ENCODE measurements around the gene TGFBI.

Gene TGFBI

DNA sequence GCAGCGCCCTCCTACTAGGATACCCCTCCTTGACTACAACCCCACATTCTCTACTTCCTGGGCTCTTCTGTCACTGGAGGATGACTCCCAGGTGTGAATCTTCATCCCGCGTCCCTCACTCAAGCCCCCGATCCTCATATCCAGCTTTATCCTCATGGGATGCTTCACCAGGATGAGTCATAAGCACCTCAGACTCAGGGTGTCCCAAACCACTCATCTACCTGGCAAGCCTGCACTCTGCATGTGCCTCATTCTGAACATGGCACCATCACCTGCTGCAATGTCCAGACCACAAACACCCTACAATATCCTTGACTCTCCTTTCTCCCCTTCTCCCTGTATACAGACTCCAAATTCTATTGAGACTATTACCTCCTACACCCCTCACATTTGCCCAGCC, 1.5 kb upstream of the TGFBI start:
- no peak for TF ChIP-seq SIN3A (IDR thresholded peaks at IDR 0.05; ENCODE audit: borderline replicate concordance, insufficient read depth, low read length)
- TF ChIP-seq, protein P1, sequence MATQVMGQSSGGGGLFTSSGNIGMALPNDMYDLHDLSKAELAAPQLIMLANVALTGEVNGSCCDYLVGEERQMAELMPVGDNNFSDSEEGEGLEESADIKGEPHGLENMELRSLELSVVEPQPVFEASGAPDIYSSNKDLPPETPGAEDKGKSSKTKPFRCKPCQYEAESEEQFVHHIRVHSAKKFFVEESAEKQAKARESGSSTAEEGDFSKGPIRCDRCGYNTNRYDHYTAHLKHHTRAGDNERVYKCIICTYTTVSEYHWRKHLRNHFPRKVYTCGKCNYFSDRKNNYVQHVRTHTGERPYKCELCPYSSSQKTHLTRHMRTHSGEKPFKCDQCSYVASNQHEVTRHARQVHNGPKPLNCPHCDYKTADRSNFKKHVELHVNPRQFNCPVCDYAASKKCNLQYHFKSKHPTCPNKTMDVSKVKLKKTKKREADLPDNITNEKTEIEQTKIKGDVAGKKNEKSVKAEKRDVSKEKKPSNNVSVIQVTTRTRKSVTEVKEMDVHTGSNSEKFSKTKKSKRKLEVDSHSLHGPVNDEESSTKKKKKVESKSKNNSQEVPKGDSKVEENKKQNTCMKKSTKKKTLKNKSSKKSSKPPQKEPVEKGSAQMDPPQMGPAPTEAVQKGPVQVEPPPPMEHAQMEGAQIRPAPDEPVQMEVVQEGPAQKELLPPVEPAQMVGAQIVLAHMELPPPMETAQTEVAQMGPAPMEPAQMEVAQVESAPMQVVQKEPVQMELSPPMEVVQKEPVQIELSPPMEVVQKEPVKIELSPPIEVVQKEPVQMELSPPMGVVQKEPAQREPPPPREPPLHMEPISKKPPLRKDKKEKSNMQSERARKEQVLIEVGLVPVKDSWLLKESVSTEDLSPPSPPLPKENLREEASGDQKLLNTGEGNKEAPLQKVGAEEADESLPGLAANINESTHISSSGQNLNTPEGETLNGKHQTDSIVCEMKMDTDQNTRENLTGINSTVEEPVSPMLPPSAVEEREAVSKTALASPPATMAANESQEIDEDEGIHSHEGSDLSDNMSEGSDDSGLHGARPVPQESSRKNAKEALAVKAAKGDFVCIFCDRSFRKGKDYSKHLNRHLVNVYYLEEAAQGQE (IDR thresholded peaks at IDR 0.05; ENCODE audit: insufficient read depth in 1 of 2, low read depth in 2 of 2, low read length in 2 of 2) = no peak
- no peak for TF ChIP-seq FOXP2 (optimal IDR thresholded peaks at IDR 0.05; ENCODE audit: borderline replicate concordance, extremely low read depth, extremely low read length, insufficient read depth)
- no peak for TF ChIP-seq POLR2AphosphoS5 (IDR thresholded peaks at IDR 0.05; ENCODE audit: low read depth, low read length)
- no peak for TF ChIP-seq TAF1 (IDR thresholded peaks at IDR 0.05; ENCODE audit: borderline replicate concordance, insufficient read depth, low read length)

DNA sequence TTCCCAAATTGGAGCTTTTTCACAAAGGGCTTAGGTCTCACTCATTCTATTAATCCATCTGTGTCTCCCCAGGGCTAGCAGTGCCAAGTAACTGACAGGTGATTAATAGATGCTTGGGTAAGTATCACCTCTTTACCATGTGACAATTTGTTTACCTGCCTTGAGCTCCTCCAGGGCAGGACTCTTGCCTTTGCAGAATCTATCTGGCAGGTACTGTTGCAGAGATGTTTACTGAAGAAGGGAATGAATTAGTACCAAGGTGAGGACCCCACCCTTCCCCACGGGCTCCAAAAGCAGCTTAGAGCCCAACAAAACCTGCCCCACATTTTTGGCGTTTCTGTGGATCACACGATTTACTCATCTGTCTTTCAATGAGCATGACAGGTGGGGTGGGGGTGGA, 698 bp upstream of the TGFBI start:
- no peak for TF ChIP-seq TAF1 (IDR thresholded peaks at IDR 0.05; ENCODE audit: borderline replicate concordance, insufficient read depth, low read length)
- TF ChIP-seq, protein P1 (IDR thresholded peaks at IDR 0.05; ENCODE audit: insufficient read depth in 1 of 2, low read depth in 2 of 2, low read length in 2 of 2) = no peak
- TF ChIP-seq FOXP2 (optimal IDR thresholded peaks at IDR 0.05; ENCODE audit: borderline replicate concordance, extremely low read depth, extremely low read length, insufficient read depth) = no peak
- TF ChIP-seq SIN3A (IDR thresholded peaks at IDR 0.05; ENCODE audit: borderline replicate concordance, insufficient read depth, low read length) = no peak
- no peak for TF ChIP-seq POLR2AphosphoS5 (IDR thresholded peaks at IDR 0.05; ENCODE audit: low read depth, low read length)

DNA sequence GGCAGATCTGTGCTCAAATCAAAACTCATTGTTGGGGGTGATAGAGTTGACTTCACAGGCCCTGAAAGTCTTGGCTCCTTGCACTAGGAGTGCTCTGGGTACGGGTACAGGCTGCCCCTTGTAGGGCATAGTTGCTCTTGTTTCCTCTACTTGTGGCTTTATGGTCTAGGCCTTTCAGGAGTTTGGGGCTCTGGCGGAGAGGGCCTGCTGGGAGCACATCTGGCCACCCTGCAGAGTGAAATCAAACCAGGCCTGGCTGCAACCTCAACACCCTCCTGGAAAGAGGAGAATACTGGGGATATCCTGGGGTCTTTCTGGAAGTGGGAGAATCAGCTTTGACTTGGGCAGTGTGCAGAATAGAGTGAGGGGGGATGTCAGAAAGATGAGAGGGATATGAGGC, 1.5 kb downstream of the TGFBI start:
- TF ChIP-seq, protein P1 (IDR thresholded peaks at IDR 0.05; ENCODE audit: insufficient read depth in 1 of 2, low read depth in 2 of 2, low read length in 2 of 2) = no peak
- no peak for TF ChIP-seq POLR2AphosphoS5 (IDR thresholded peaks at IDR 0.05; ENCODE audit: low read depth, low read length)

DNA sequence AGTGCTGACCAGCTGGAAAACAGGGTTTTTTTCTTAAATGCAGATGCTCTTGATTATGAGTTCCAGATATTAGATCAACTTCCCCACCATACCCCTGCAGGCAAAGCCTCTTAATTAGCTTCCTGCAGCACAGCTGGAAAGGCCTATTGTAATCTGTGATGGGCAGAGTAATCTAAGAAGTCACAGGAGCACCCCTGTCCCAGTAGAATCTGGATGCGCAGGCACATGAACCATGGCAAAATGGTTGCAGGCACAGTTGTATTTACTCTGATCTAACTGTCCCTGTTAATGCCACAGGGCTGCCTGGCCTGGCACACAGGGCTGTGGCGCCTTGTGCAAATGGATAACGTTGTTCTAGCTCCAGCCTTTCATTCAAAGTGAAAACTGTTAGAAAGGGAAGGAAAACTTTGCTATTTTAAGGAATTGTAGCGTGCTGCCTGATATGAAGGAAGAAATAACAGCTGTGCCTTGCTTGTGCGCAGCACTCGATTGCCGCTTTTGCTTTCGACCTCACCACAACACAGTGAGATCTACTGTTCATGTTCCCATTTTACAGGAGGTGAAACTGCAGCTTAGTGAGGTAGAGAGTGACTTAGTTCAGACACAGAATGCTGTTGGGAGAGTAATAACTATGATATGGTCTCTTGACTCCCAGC, 2.3 kb downstream of the TGFBI start:
- TF ChIP-seq SIN3A (IDR thresholded peaks at IDR 0.05; ENCODE audit: borderline replicate concordance, insufficient read depth, low read length) = no peak
- TF ChIP-seq FOXP2 (optimal IDR thresholded peaks at IDR 0.05; ENCODE audit: borderline replicate concordance, extremely low read depth, extremely low read length, insufficient read depth) = no peak
- TF ChIP-seq POLR2AphosphoS5 (IDR thresholded peaks at IDR 0.05; ENCODE audit: low read depth, low read length) = no peak
- TF ChIP-seq, protein P1 (IDR thresholded peaks at IDR 0.05; ENCODE audit: insufficient read depth in 1 of 2, low read depth in 2 of 2, low read length in 2 of 2) = no peak
- no peak for TF ChIP-seq TAF1 (IDR thresholded peaks at IDR 0.05; ENCODE audit: borderline replicate concordance, insufficient read depth, low read length)

DNA sequence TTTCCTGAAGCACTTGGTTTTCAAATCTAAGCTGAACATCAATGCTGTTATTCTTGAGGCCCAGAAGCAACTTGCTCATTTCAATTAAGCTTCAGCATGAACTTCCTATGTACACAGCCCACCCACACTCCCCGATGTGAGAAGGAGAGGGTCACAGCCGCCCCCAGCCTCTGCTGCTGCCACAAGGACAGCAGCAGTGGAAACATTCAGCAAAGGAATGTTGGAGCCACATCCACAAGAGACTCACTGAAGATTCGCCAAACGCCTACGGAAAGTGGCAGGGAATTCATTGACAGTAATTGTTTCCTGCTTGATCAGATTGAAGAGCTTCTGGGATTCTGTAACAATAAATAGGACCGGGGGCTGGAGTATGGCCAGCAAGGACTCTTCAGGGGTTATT, 2.9 kb downstream of the TGFBI start:
- TF ChIP-seq TAF1 (IDR thresholded peaks at IDR 0.05; ENCODE audit: borderline replicate concordance, insufficient read depth, low read length) = no peak
- peak; percentile 11; the same call in 1 of the 2 replicates for TF ChIP-seq SIN3A (IDR thresholded peaks at IDR 0.05; ENCODE audit: borderline replicate concordance, insufficient read depth, low read length)
